Neural progenitor cell (in vitro differentiated cells): ENCODE measurements around the gene ERBB4. TPM values are rescaled to one million over a fixed set of nuclear protein-coding genes. Genes with fewer than 3 reads are reported as not detected.

Source experiments
- DNase-seq: peaks from one replicate; pipeline ENCODE4 v3.0.0-alpha.2; 2016; ENCODE audit warnings: low spot score
- H2AFZ ChIP-seq: fragments of 200-600 bp; sonication (generic); replicated peaks from 2 replicates; pipeline ENCODE4 v1.6.1; 2016; ENCODE audit warnings: antibody characterized with exemption
- H3F3A ChIP-seq: fragments of 200-600 bp; sonication (generic); 2 replicates; pipeline ENCODE4 v1.6.1; 2016; ENCODE audit warnings: antibody characterized with exemption, low read depth
- H3K27ac ChIP-seq: fragments of 200-600 bp; sonication (generic); 2 replicates; pipeline ENCODE4 v1.5.1; 2016; ENCODE audit warnings: mild to moderate bottlenecking
- H3K27me3 ChIP-seq: fragments of 200-600 bp; sonication (generic); 2 replicates; pipeline ENCODE4 v1.6.1; 2016; ENCODE audit warnings: mild to moderate bottlenecking, moderate library complexity
- H3K36me3 ChIP-seq: fragments of 200-600 bp; sonication (generic); 2 replicates; pipeline ENCODE4 v1.5.1; 2016
- H3K4me1 ChIP-seq: fragments of 200-600 bp; sonication (generic); 2 replicates; pipeline ENCODE4 v1.6.1; 2016; ENCODE audit warnings: mixed run types
- H3K4me2 ChIP-seq: fragments of 200-600 bp; sonication (generic); 2 replicates; pipeline ENCODE4 v1.6.1; 2016
- H3K4me3 ChIP-seq: fragments of 200-600 bp; sonication (generic); 2 replicates; pipeline ENCODE4 v1.5.1; 2016
- H3K79me2 ChIP-seq: fragments of 200-600 bp; sonication (generic); 2 replicates; pipeline ENCODE4 v1.6.1; 2016; ENCODE audit warnings: low read depth
- H3K9ac ChIP-seq: fragments of 200-600 bp; sonication (generic); 2 replicates; pipeline ENCODE4 v1.6.1; 2016
- H3K9me3 ChIP-seq: fragments of 200-600 bp; sonication (generic); 2 replicates; pipeline ENCODE4 v1.5.1; 2016; ENCODE audit warnings: low read depth
- H4K20me1 ChIP-seq: fragments of 200-600 bp; sonication (generic); 2 replicates; pipeline ENCODE4 v1.6.1; 2016; ENCODE audit warnings: low read depth
- H3K27ac Mint-ChIP-seq: 3 replicates; pipeline ENCODE4 v1.8.0; 2021; ENCODE audit warnings: mixed read lengths
- H3K27me3 Mint-ChIP-seq: 2 replicates; pipeline ENCODE4 v1.8.0; 2022; ENCODE audit warnings: low read depth, mild to moderate bottlenecking, inconsistent platforms, moderate library complexity, mixed read lengths; ENCODE audit not compliant: insufficient read depth
- H3K36me3 Mint-ChIP-seq: 3 replicates; pipeline ENCODE4 v1.8.0; 2021; ENCODE audit warnings: mixed read lengths
- H3K4me1 Mint-ChIP-seq: 3 replicates; pipeline ENCODE4 v1.8.0; 2021; ENCODE audit warnings: mixed read lengths
- H3K4me3 Mint-ChIP-seq: 3 replicates; pipeline ENCODE4 v1.8.0; 2021; ENCODE audit warnings: mild to moderate bottlenecking, moderate library complexity, mixed read lengths
- H3K9me3 Mint-ChIP-seq: 3 replicates; pipeline ENCODE4 v1.8.0; 2020; ENCODE audit warnings: mixed read lengths
- CTCF ChIP-seq: fragments of 200-600 bp; sonication (generic); IDR thresholded peaks from 2 replicates; pipeline ENCODE4 v1.5.1; 2017; ENCODE audit warnings: antibody characterized with exemption, mild to moderate bottlenecking
- EZH2 ChIP-seq: fragments of 200-600 bp; sonication (generic); IDR thresholded peaks from 2 replicates; pipeline ENCODE4 v1.6.1; 2017; ENCODE audit warnings: antibody characterized with exemption, mild to moderate bottlenecking, moderate library complexity
- EZH2phosphoT487 ChIP-seq: fragments of 200-600 bp; sonication (generic); IDR thresholded peaks from 2 replicates; pipeline ENCODE4 v1.6.1; 2017; ENCODE audit warnings: antibody characterized with exemption
- total RNA-seq: library from RNA; depleted of rRNA; stranded (reverse); fragments of >200 nt; gene quantifications from 2 replicates; pipeline ENCODE4 v1.2.3, GENCODE V29; 2015; ENCODE audit warnings: low replicate concordance

The ERBB4 gene
- total RNA-seq, 1 donor from 2014 or later, result 1.5 TPM

- H3K4me3 Mint-ChIP-seq, result no peak overlapping the region
- H3K9me3 Mint-ChIP-seq, result peaks cover 2% of the 10 kb centered on the region
- H3K27me3 Mint-ChIP-seq, result no peaks in the 10 kb centered on the region
- Histone ChIP-seq H3K27me3 (no peaks in the 10 kb centered on the region), H3K9me3 (no peaks in the 10 kb centered on the region), H3K4me1 (no peaks in the 10 kb centered on the region), H2AFZ (peak overlapping the region; percentile 31), H3K4me3 (no peak overlapping the region), H3K4me2 (no peak overlapping the region), H3K36me3 (no peaks in the 10 kb centered on the region), H3K9ac (no peak overlapping the region), H3K79me2 (no peaks in the 10 kb centered on the region), H3K27ac (no peak overlapping the region), H4K20me1 (no peaks in the 10 kb centered on the region), H3F3A (no peaks in the 10 kb centered on the region)
- peaks cover 8% of the 10 kb centered on the region for H3K36me3 Mint-ChIP-seq
- H3K4me1 Mint-ChIP-seq, result peaks cover 16% of the 10 kb centered on the region
- DNase-seq, result no peak
- TF ChIP-seq EZH2phosphoT487 (no peak), CTCF (no peak), EZH2 (no peak)
- H3K27ac Mint-ChIP-seq, result no peak overlapping the region
These were observed 776.1 kb downstream of the ERBB4 start for GRCh38 chr2:211762479-211762878.

- H3K4me1 Mint-ChIP-seq, result peaks cover 11% of the 10 kb centered on the region
- no peaks in the 10 kb centered on the region for H3K9me3 ChIP-seq
These were observed 778.5 kb downstream of the ERBB4 start for GRCh38 chr2:211760103-211760502.

GRCh38 chr2:211756266-211756665 is 782.3 kb downstream of the ERBB4 start:
- Histone ChIP-seq H3K27ac (no peak overlapping the region), H2AFZ (no peak overlapping the region), H3K27me3 (no peaks in the 10 kb centered on the region), H3F3A (no peaks in the 10 kb centered on the region), H4K20me1 (no peaks in the 10 kb centered on the region), H3K79me2 (no peaks in the 10 kb centered on the region), H3K4me3 (no peak overlapping the region), H3K4me1 (no peaks in the 10 kb centered on the region), H3K9me3 (no peaks in the 10 kb centered on the region), H3K4me2 (no peak overlapping the region), H3K9ac (no peak overlapping the region), H3K36me3 (no peaks in the 10 kb centered on the region)
- peaks cover 3% of the 10 kb centered on the region for H3K9me3 Mint-ChIP-seq
- H3K27me3 Mint-ChIP-seq, result peaks cover 2% of the 10 kb centered on the region
- no peak overlapping the region for H3K4me3 Mint-ChIP-seq
- peaks cover 14% of the 10 kb centered on the region for H3K36me3 Mint-ChIP-seq
- no peak overlapping the region for H3K27ac Mint-ChIP-seq
- TF ChIP-seq CTCF (no peak), EZH2 (no peak), EZH2phosphoT487 (no peak)
- DNase-seq, result no peak
- H3K4me1 Mint-ChIP-seq, result peaks cover 7% of the 10 kb centered on the region

More at GRCh38 chr2:211760103-211760502, 778.5 kb downstream of the ERBB4 start:
- Mint-ChIP-seq H3K9me3 (no peaks in the 10 kb centered on the region), H3K27me3 (no peaks in the 10 kb centered on the region), H3K36me3 (peaks cover 9% of the 10 kb centered on the region), H3K27ac (no peak overlapping the region), H3K4me3 (no peak overlapping the region)
- no peak for DNase-seq
- no peak overlapping the region for H3K4me3 ChIP-seq
- no peaks in the 10 kb centered on the region for H3F3A ChIP-seq
- H3K4me2 ChIP-seq, result no peak overlapping the region
- H3K4me1 ChIP-seq, result no peaks in the 10 kb centered on the region
- H3K27me3 ChIP-seq, result no peaks in the 10 kb centered on the region
- no peaks in the 10 kb centered on the region for H3K36me3 ChIP-seq
- TF ChIP-seq EZH2 (no peak), CTCF (no peak), EZH2phosphoT487 (no peak)
- no peaks in the 10 kb centered on the region for H3K79me2 ChIP-seq
- H4K20me1 ChIP-seq, result no peaks in the 10 kb centered on the region
- H2AFZ ChIP-seq, result no peak overlapping the region
- no peak overlapping the region for H3K27ac ChIP-seq
- H3K9ac ChIP-seq, result no peak overlapping the region
